T-helper 9 cell (primary cell): ENCODE data around the gene SLCO4A1.

Source experiments
- DNase-seq: peaks from one replicate; pipeline ENCODE4 v3.0.0-alpha.2; 2020

Gene SLCO4A1

GRCh38 chr20:62688855-62689460 lies 46.7 kb downstream of the SLCO4A1 start:
- no peak for DNase-seq

- DNase-seq: no peak
Observed at GRCh38 chr20:62689861-62690260, 47.6 kb downstream of the SLCO4A1 start.

- DNase-seq: no peak
Observed at GRCh38 chr20:62690261-62690820, 48.0 kb downstream of the SLCO4A1 start.

GRCh38 chr20:62691487-62691886 lies 49.2 kb downstream of the SLCO4A1 start:
- DNase-seq: no peak

- no peak for DNase-seq
Observed at GRCh38 chr20:62692176-62692575, 49.9 kb downstream of the SLCO4A1 start.

- DNase-seq: no peak
Observed at GRCh38 chr20:62692801-62693523, 50.7 kb downstream of the SLCO4A1 start.

- no peak for DNase-seq
Observed at GRCh38 chr20:62693524-62693922, 51.2 kb downstream of the SLCO4A1 start.

- DNase-seq: no peak
Observed at GRCh38 chr20:62694106-62694505, 51.8 kb downstream of the SLCO4A1 start.

GRCh38 chr20:62694868-62695267 lies 52.6 kb downstream of the SLCO4A1 start:
- DNase-seq: no peak

GRCh38 chr20:62695448-62696414 lies 53.4 kb downstream of the SLCO4A1 start:
- DNase-seq: no peak

- no peak for DNase-seq
Observed at GRCh38 chr20:62696434-62696957, 54.2 kb downstream of the SLCO4A1 start.

- no peak for DNase-seq
Observed at GRCh38 chr20:62696989-62697388, 54.7 kb downstream of the SLCO4A1 start.

GRCh38 chr20:62697468-62697912 lies 55.2 kb downstream of the SLCO4A1 start:
- no peak for DNase-seq

GRCh38 chr20:62698231-62698630 lies 55.9 kb downstream of the SLCO4A1 start:
- no peak for DNase-seq

- DNase-seq: no peak
Observed at GRCh38 chr20:62699296-62699695, 57.0 kb downstream of the SLCO4A1 start.

- DNase-seq: no peak
Observed at GRCh38 chr20:62699741-62700140, 57.4 kb downstream of the SLCO4A1 start.

- no peak for DNase-seq
Observed at GRCh38 chr20:62700261-62700930, 58.1 kb downstream of the SLCO4A1 start.

GRCh38 chr20:62701161-62702012 lies 59.1 kb downstream of the SLCO4A1 start:
- no peak for DNase-seq

GRCh38 chr20:62702013-62702300 lies 59.7 kb downstream of the SLCO4A1 start:
- DNase-seq: no peak

- DNase-seq: no peak
Observed at GRCh38 chr20:62702895-62703852, 60.9 kb downstream of the SLCO4A1 start.
